SK-N-SH treated with all-trans-retinoic acid at 6 μM for 48 hours (cell line): Measurements from ENCODE around the gene PHYKPL.
A peak's percentile ranks its signal among the peaks of the same experiment; 100 is the strongest.

Experiments used
- ATAC-seq: fragments of 200-7000 bp; cut with Tn5 transposase; 3 replicates; pipeline ENCODE4 v1.9.1; 2020; ENCODE audit warnings: mild to moderate bottlenecking, moderate library complexity
- ARNTL ChIP-seq: fragments of 450-650 bp; formaldehyde crosslinking; IDR thresholded peaks from 2 replicates; pipeline ENCODE4 v1.5.0; 2020; ENCODE audit warnings: low read depth, mild to moderate bottlenecking, moderate library complexity, borderline replicate concordance
- BACH2 ChIP-seq: fragments of 250-450 bp; sonication (Bioruptor Pico); IDR thresholded peaks from 2 replicates; pipeline ENCODE4 v1.9.0; 2021; ENCODE audit warnings: mild to moderate bottlenecking, borderline replicate concordance
- CREB5 ChIP-seq: fragments of 250-450 bp; sonication (Bioruptor Pico); IDR thresholded peaks from 2 replicates; pipeline ENCODE4 v1.5.1; 2020; ENCODE audit warnings: low read depth, mild to moderate bottlenecking, moderate library complexity
- CSDC2 ChIP-seq: fragments of 250-450 bp; sonication (Bioruptor Pico); IDR thresholded peaks from 2 replicates; pipeline ENCODE4 v1.5.0; 2020; ENCODE audit warnings: mild to moderate bottlenecking, moderate library complexity
- ESRRG ChIP-seq: fragments of 250-450 bp; sonication (Bioruptor Pico); IDR thresholded peaks from 2 replicates; pipeline ENCODE4 v1.6.1; 2021; ENCODE audit warnings: mild to moderate bottlenecking
- GLIS3 ChIP-seq: fragments of 250-450 bp; sonication (Bioruptor Pico); IDR thresholded peaks from 2 replicates; pipeline ENCODE4 v1.5.0; 2020; ENCODE audit warnings: mild to moderate bottlenecking, moderate library complexity
- ISL1 ChIP-seq: fragments of 250-450 bp; sonication (Bioruptor Pico); IDR thresholded peaks from 2 replicates; pipeline ENCODE4 v2.1.2; 2022; ENCODE audit warnings: mild to moderate bottlenecking, moderate library complexity
- OSR1 ChIP-seq: fragments of 250-450 bp; sonication (Bioruptor Pico); IDR thresholded peaks from 2 replicates; pipeline ENCODE4 v1.8.0; 2022; ENCODE audit warnings: moderate library complexity, mild to moderate bottlenecking, inconsistent platforms
- PATZ1 ChIP-seq: fragments of 250-450 bp; sonication (Bioruptor Pico); IDR thresholded peaks from 2 replicates; pipeline ENCODE4 v1.8.0; 2020; ENCODE audit warnings: mild to moderate bottlenecking, moderate library complexity, borderline replicate concordance
- PPARA ChIP-seq: fragments of 250-450 bp; sonication (Bioruptor Pico); IDR thresholded peaks from 2 replicates; pipeline ENCODE4 v1.5.0; 2020; ENCODE audit warnings: mild to moderate bottlenecking, borderline replicate concordance
- RARB ChIP-seq: fragments of 250-450 bp; sonication (Bioruptor Pico); IDR thresholded peaks from 2 replicates; pipeline ENCODE4 v1.8.0; 2021; ENCODE audit warnings: mild to moderate bottlenecking, moderate library complexity
- TCF4 ChIP-seq: fragments of 250-450 bp; sonication (Bioruptor Pico); IDR thresholded peaks from 2 replicates; pipeline ENCODE4 v1.8.0; 2021; ENCODE audit warnings: mild to moderate bottlenecking, moderate library complexity, borderline replicate concordance
- TOX ChIP-seq: fragments of 250-450 bp; sonication (Bioruptor Pico); IDR thresholded peaks from 2 replicates; pipeline ENCODE4 v1.8.0; 2021; ENCODE audit warnings: mild to moderate bottlenecking, moderate library complexity, borderline replicate concordance
- TSHZ2 ChIP-seq: fragments of 250-450 bp; sonication (Bioruptor Pico); IDR thresholded peaks from 2 replicates; pipeline ENCODE4 v1.5.0; 2020; ENCODE audit warnings: mild to moderate bottlenecking, moderate library complexity
- ZC3H10 ChIP-seq: fragments of 250-450 bp; sonication (Bioruptor Pico); IDR thresholded peaks from 2 replicates; pipeline ENCODE4 v1.5.1; 2021; ENCODE audit warnings: mild to moderate bottlenecking, moderate library complexity
- ZFP3 ChIP-seq: fragments of 250-450 bp; sonication (Bioruptor Pico); IDR thresholded peaks from 2 replicates; pipeline ENCODE4 v1.5.0; 2020; ENCODE audit warnings: mild to moderate bottlenecking, moderate library complexity
- ZFP30 ChIP-seq: fragments of 450-650 bp; formaldehyde crosslinking; IDR thresholded peaks from 2 replicates; pipeline ENCODE4 v1.5.0; 2022; ENCODE audit warnings: mild to moderate bottlenecking, moderate library complexity
- ZNF70 ChIP-seq: fragments of 450-650 bp; formaldehyde crosslinking; IDR thresholded peaks from 2 replicates; pipeline ENCODE4 v1.5.0; 2020; ENCODE audit warnings: mild to moderate bottlenecking, moderate library complexity
- ZNF8 ChIP-seq: fragments of 450-650 bp; formaldehyde crosslinking; IDR thresholded peaks from 2 replicates; pipeline ENCODE4 v1.5.0; 2020; ENCODE audit warnings: mild to moderate bottlenecking, moderate library complexity

The PHYKPL gene

GRCh38 chr5:178204182-178204934, 28.2 kb downstream of the PHYKPL start, which contains the start of gene HNRNPAB:
Gene HNRNPAB (plus strand): TSS chr5:178204533. CDS start chr5:178204838, 305 bp downstream.
- peak; percentile 89 for ATAC-seq
- no peak for TF ChIP-seq CREB5 (CRISPR knock-in tag)
- peak; percentile 21; the same call in 1 of the 2 replicates for TF ChIP-seq TSHZ2
- no peak; the same call in 1 of the 2 replicates for TF ChIP-seq ESRRG
- peak; percentile 65; the same call in 1 of the 2 replicates for TF ChIP-seq ZFP3 (CRISPR knock-in tag)
- TF ChIP-seq ISL1 (CRISPR knock-in tag), result no peak
- no peak for TF ChIP-seq ZFP30 (CRISPR knock-in tag)
- TF ChIP-seq, all 23 proteins: peak for 2

GRCh38 chr5:178203670-178204181, 28.9 kb downstream of the PHYKPL start:
- ATAC-seq, result peak; percentile 16
- TF ChIP-seq ARNTL (CRISPR knock-in tag), result no peak
- TF ChIP-seq CSDC2 (CRISPR knock-in tag), result no peak
- no peak for TF ChIP-seq BACH2 (CRISPR knock-in tag)
- no peak for TF ChIP-seq TCF4 (CRISPR knock-in tag)
- TF ChIP-seq PATZ1, result no peak

GRCh38 chr5:178202541-178202940, 30.1 kb downstream of the PHYKPL start:
- TF ChIP-seq CREB5 (CRISPR knock-in tag), result no peak
- no peak for ATAC-seq

GRCh38 chr5:178201927-178202235, 30.7 kb downstream of the PHYKPL start:
- ATAC-seq, result no peak

More at GRCh38 chr5:178201927-178202235, 30.7 kb downstream of the PHYKPL start:
- TF ChIP-seq PATZ1 (no peak), BACH2 (CRISPR knock-in tag) (no peak), PPARA (CRISPR knock-in tag) (no peak), CREB5 (CRISPR knock-in tag) (no peak), GLIS3 (CRISPR knock-in tag) (no peak), OSR1 (no peak), CSDC2 (CRISPR knock-in tag) (no peak), ZNF70 (CRISPR knock-in tag) (no peak), ZFP30 (CRISPR knock-in tag) (no peak), TSHZ2 (no peak), RARB (no peak), ZNF8 (no peak), TOX (CRISPR knock-in tag) (no peak), ZC3H10 (CRISPR knock-in tag) (no peak)
